Omental fat pad (tissue), 4 donors: ENCODE results near the gene TIGD4. TPM values are rescaled to one million over a fixed set of nuclear protein-coding genes. Genes with fewer than 3 reads are reported as not detected.
"Not testable (repeated sequence)": the region's sequence is repeated elsewhere in the genome, so short reads cannot be mapped to it uniquely, and the experiment has no call there.

ENCODE experiments used
- ATAC-seq: fragments of 150-250 bp; one replicate; pipeline ENCODE4 v1.9.1; 2016; ENCODE audit warnings: mild to moderate bottlenecking, moderate library complexity; ENCODE audit not compliant: low FRiP score
- DNase-seq: peaks from one replicate; pipeline ENCODE4 v3.0.0-alpha.2; 2019; ENCODE audit warnings: low spot score
- CTCF ChIP-seq, 3 donors: fragments of 450-650 bp; IDR thresholded peaks; one replicate each; pipeline ENCODE4 v1.5.1; 2016 to 2017; ENCODE audit warnings: antibody characterized with exemption in 3 of 3, mild to moderate bottlenecking in 3 of 3, moderate library complexity in 2 of 3
- total RNA-seq, 4 donors: library from RNA; depleted of rRNA; stranded (reverse); fragments of >200 nt; gene quantifications; one replicate each; pipeline ENCODE4 v1.1.0, GENCODE V29; 2016

Gene TIGD4
- total RNA-seq, 4 donors from 2014 or later, result 0.19 TPM; not detected in 3

GRCh38 chr4:152773953-152774352, 5.6 kb downstream of the TIGD4 start:
- no peak for DNase-seq
- ATAC-seq, result no peak
- TF ChIP-seq CTCF (IDR thresholded peaks at IDR 0.05), result no peak

- DNase-seq (no peak), ATAC-seq (no peak)
- no peak for TF ChIP-seq CTCF (IDR thresholded peaks at IDR 0.05)
These were observed 6.2 kb downstream of the TIGD4 start for GRCh38 chr4:152773339-152773738.

GRCh38 chr4:152771741-152772533, 7.6 kb downstream of the TIGD4 start:
- DNase-seq, result no peak
- no peak for ATAC-seq
- no peak for TF ChIP-seq CTCF (IDR thresholded peaks at IDR 0.05)

GRCh38 chr4:152765069-152765737, 14.3 kb downstream of the TIGD4 start:
- not testable (repeated sequence) for ATAC-seq, DNase-seq

GRCh38 chr4:152763796-152764195, 15.7 kb downstream of the TIGD4 start:
- ATAC-seq, result no peak
- DNase-seq, result no peak
- TF ChIP-seq CTCF (IDR thresholded peaks at IDR 0.05), result no peak

GRCh38 chr4:152748619-152749018, 30.9 kb downstream of the TIGD4 start:
- DNase-seq (no peak), ATAC-seq (no peak)
- TF ChIP-seq CTCF (IDR thresholded peaks at IDR 0.05), result no peak

- no peak for DNase-seq
- no peak for TF ChIP-seq CTCF (IDR thresholded peaks at IDR 0.05)
- no peak for ATAC-seq
These were observed 32.1 kb downstream of the TIGD4 start for GRCh38 chr4:152747444-152747843.
